H7 (cell line): ENCODE data around the gene ATP11A. TPM values are rescaled to one million over a fixed set of nuclear protein-coding genes. Genes with fewer than 3 reads are reported as not detected.
"Not testable (repeated sequence)": the region's sequence is repeated elsewhere in the genome, so short reads cannot be mapped to it uniquely, and the experiment has no call there.

Experiments used
- DNase-seq: peaks from one replicate; pipeline ENCODE4 v3.0.0; 2012
- H3K27me3 ChIP-seq: 2 replicates; pipeline ENCODE4 v1.6.0; 2011; ENCODE audit warnings: mild to moderate bottlenecking, low read length; ENCODE audit not compliant: control insufficient read depth, insufficient read depth
- H3K36me3 ChIP-seq: replicated peaks from 2 replicates; pipeline ENCODE4 v1.5.1; 2011; ENCODE audit warnings: low read length; ENCODE audit not compliant: control insufficient read depth, insufficient read depth
- H3K4me3 ChIP-seq: 2 replicates; pipeline ENCODE4 v1.5.1; 2011; ENCODE audit warnings: low read depth, mild to moderate bottlenecking, control low read depth, low read length, moderate library complexity; ENCODE audit not compliant: insufficient read depth
- total RNA-seq: library from RNA; depleted of rRNA; stranded (reverse); fragments of >200 nt; shearing (Covaris generic); gene quantifications from 2 replicates; pipeline ENCODE4 v1.2.3, GENCODE V29; 2014

Gene ATP11A
- total RNA-seq, 1 experiment from 2014 or later, result 9.9 TPM

DNA sequence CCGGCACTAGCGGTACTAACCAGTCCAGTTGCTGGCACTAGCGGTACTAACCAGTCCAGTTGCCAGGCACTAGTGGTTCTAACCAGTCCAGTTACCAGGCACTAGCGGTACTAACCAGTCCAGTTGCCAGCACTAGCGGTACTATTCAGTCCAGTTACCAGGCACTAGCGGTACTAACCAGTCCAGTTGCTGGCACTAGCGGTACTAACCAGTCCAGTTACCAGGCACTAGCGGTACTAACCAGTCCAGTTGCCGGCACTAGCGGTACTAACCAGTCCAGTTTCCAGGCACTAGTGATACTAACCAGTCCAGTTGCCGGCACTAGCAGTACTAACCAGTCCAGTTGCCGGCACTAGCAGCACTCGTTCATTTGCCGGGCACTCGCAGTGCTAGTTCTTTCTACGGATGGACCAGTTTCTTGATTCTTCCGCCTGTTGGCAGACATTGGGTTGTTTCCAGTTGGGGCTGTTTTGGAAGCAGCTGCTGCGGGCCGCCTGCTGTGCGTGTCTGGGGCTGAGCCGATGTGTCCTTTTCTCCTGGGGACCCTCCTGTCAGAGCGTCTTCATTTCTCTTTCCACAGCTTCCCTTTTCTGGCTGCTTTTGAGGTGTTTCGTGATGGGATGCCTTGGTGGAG, 155.8 kb downstream of the ATP11A start:
- no peak for DNase-seq
- Histone ChIP-seq H3K27me3 (no peaks in the 10 kb centered on the region), H3K36me3 (peaks cover 7% of the 10 kb centered on the region), H3K4me3 (no peak overlapping the region)

DNA sequence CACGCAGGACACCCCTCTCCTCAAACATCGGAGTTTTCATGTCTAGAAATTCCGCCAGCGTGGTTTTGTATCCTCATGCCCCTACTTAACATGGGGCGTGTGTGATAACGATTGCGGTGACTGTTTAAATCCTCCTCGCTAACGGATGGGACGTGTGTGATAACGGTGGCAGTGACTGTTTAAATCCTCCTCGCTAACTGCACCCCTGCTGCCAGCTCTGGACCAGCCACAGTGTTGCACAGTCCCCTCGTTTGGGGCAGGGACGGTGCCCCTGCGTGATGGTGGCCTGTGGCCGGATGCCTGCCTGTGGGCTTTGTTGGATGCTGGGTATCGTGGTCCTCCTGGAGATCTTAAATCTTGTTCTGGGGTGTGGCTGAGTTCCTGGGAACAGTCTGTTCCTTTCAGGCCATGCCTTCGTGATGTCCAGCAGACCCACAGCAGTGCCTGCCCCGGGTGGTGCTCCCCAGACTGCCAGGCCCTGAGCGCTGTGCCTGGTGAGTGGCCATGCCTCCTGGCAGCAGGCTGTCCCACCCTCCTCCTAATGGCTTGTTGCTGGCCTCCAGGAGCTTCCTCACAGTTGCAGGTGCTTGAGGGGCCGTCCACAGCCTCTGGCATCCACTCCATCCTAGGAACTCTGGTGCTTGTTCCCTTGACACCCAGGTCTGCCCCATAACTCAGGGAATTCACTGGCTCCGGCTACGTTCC, 156.7 kb downstream of the ATP11A start:
- Histone ChIP-seq H3K36me3 (peaks cover 8% of the 10 kb centered on the region), H3K27me3 (no peaks in the 10 kb centered on the region), H3K4me3 (no peak overlapping the region)
- no peak for DNase-seq

DNA sequence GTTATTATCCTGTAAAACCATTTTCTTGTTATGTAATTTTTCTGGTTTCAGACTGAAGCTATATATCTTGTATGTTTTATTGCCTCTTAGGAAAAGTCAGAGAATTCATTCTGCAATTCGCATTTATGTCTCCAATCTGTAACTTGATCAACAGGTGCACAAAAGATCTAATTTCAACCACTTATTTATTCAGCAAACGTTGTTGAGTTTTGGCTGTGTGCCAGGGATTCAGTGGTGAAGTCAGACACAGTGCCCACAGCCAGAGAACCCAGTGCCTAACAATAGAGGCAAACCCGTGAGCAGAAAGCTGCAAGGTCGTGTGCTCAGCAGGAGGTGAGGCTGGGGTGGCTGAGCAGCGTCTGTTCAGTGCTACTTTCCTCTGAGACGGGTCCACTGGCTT, 159.7 kb downstream of the ATP11A start:
- peaks cover 3% of the 10 kb centered on the region for H3K36me3 ChIP-seq
- H3K4me3 ChIP-seq, result no peak overlapping the region
- no peaks in the 10 kb centered on the region for H3K27me3 ChIP-seq
- peak; percentile 70 for DNase-seq

DNA sequence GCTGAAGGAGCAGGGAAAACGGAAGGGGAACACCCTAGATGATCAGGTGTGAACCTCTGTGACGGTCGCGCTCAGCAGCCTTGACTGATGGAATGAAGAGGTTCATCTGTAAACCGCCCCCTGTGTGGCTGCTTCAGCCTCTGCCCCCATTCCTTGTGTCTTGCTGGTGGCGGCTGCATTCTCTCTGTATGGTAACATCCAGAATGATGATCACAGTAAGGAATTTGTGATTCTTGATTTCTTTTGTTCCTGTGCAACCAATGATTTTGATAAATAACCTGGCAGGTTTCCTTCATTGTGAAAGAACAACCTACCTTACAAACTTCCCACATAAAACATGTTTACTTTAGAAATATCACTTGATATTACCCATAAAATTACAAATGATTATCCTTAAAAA, 160.4 kb downstream of the ATP11A start:
- no peaks in the 10 kb centered on the region for H3K27me3 ChIP-seq
- no peak overlapping the region for H3K4me3 ChIP-seq
- peaks cover 3% of the 10 kb centered on the region for H3K36me3 ChIP-seq
- no peak for DNase-seq

DNA sequence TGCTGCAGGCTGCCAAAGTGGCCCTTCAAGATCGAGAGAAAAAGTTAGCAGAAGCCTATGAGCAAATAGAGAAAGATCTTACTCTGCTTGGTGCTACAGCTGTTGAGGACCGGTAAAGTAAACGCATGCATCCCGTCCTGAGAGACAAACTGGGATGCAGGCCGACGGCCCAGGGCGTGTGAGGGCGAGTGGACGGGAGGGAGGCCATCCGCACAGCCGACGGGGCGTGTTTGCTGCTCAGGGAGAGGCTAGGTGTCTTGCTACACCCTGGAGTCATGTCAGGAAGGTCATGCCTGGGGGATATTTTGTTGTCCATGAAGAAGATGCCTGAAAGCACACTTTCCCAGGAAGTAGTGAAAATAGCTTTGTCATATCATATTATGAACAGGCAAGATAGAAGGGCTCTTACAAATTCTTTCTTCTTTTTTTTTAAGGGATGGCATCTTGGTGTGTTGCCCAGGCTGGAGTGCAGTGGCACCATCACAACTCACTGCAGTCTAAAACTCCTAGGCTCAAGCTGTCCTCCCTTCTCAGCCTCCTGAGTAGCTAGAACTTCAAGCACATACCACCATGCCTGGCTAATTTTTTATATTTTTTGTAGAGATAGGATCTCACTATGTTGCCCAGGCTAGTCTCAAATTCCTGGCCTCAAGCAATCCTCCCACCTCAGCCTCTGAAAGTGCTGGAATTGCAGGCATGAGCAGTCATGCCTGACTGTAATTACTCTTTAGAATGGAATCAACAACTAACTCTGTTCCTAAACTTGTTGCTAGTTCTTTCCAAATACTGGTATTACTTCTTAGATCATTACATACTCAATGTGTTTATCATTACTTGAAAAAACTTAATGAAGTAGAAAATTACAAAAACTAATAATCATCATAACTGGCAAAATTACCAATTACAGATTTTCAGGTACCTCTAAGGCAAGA, 161.5 kb downstream of the ATP11A start:
- H3K36me3 ChIP-seq, result peaks cover 4% of the 10 kb centered on the region
- H3K27me3 ChIP-seq, result no peaks in the 10 kb centered on the region
- H3K4me3 ChIP-seq, result no peak overlapping the region
- DNase-seq, result no peak

DNA sequence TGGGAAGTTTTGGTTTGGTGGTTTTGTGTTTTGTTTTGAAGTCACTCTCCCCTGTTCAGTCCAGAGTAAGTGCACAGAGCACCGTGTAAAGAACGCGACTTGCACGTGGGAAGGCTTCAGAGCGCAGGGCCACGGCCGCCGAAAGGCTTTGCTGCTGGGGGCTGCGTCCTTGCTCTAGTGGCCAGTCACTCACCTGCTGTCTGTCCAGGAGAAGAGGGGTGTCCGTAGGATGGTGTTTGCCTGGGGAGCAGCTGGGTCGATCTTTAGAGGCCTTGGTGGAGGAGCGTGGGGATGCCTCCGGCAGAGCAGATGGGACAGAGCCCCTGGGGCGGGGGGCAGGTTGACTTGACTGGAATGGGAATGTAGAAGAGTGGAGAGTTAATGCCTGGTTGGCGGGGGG, 162.6 kb downstream of the ATP11A start:
- Histone ChIP-seq H3K27me3 (no peaks in the 10 kb centered on the region), H3K36me3 (peaks cover 6% of the 10 kb centered on the region), H3K4me3 (no peak overlapping the region)
- DNase-seq, result no peak

DNA sequence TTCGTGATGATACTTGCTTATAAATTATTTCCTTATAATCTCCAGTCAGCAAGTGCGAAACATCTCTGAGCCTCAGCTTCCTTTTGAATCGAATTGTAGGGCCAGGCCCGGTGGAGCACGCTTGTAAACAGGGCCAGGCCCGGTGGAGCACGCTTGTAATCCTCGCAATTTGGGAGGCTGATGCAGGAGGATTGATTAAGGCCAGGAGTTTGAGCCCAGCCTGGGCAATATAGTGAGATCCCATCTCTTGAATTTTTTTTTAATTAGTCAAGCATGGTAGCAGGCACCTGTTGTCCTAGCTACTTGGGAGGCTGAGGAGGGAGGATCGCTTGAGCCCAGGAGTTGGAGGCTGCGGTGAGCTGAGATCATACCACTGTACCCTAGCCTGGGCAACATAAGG, 163.0 kb downstream of the ATP11A start:
- Histone ChIP-seq H3K27me3 (no peaks in the 10 kb centered on the region), H3K36me3 (peaks cover 7% of the 10 kb centered on the region), H3K4me3 (no peak overlapping the region)
- no peak for DNase-seq

DNA sequence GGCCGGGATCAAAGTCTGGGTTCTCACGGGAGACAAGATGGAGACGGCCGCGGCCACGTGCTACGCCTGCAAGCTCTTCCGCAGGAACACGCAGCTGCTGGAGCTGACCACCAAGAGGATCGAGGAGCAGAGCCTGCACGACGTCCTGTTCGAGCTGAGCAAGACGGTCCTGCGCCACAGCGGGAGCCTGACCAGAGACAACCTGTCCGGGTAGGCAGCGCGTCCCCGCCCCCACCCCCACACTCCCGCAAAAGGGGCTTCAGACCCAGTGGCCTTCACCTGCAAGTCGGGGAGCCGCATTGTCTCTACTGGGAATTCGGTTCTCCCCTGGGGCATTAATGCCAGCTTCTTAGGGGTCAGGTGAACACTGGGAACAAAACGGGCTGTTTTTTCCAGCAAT, 164.5 kb downstream of the ATP11A start:
- Histone ChIP-seq H3K4me3 (no peak overlapping the region), H3K36me3 (peaks cover 11% of the 10 kb centered on the region), H3K27me3 (no peaks in the 10 kb centered on the region)
- DNase-seq, result no peak

DNA sequence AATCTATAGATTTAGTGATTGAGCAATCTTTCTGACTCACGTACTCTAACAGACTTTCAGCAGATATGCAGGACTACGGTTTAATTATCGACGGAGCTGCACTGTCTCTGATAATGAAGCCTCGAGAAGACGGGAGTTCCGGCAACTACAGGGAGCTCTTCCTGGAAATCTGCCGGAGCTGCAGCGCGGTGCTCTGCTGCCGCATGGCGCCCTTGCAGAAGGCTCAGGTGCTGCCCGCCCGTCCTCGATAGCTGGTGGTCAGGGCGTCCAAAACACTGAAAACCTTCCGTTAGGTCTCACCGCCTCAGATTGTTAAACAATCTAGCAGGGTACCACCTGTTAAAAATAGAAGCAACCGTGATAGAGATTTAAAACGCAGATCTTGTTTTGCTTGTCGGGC, 166.0 kb downstream of the ATP11A start:
- Histone ChIP-seq H3K4me3 (no peak overlapping the region), H3K36me3 (peaks cover 15% of the 10 kb centered on the region), H3K27me3 (no peaks in the 10 kb centered on the region)
- DNase-seq, result no peak

DNA sequence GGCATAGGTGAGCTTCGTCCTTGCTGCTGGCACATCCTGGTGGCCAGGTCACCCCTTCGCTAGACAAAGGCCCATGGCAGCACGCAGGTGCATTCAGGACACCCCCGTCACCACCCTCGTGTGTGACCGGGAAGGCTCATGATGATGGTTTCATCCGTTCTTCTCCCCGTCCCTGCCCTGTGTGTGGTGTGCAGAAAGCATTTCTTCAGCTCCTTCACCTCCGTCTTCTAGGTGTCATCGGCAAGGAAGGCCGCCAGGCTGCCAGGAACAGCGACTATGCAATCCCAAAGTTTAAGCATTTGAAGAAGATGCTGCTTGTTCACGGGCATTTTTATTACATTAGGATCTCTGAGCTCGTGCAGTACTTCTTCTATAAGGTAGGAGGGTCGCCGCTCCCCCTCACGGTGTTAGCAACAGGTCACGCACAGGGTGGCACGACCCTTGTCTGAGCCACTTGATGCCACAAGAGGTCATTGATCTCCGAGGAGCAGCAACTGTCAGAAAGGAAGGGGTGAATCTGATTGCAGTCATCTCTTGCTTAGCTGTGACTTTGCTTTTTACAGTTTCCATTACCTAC, 168.2 kb downstream of the ATP11A start:
- Histone ChIP-seq H3K27me3 (no peaks in the 10 kb centered on the region), H3K36me3 (peaks cover 18% of the 10 kb centered on the region), H3K4me3 (no peak overlapping the region)
- no peak for DNase-seq

DNA sequence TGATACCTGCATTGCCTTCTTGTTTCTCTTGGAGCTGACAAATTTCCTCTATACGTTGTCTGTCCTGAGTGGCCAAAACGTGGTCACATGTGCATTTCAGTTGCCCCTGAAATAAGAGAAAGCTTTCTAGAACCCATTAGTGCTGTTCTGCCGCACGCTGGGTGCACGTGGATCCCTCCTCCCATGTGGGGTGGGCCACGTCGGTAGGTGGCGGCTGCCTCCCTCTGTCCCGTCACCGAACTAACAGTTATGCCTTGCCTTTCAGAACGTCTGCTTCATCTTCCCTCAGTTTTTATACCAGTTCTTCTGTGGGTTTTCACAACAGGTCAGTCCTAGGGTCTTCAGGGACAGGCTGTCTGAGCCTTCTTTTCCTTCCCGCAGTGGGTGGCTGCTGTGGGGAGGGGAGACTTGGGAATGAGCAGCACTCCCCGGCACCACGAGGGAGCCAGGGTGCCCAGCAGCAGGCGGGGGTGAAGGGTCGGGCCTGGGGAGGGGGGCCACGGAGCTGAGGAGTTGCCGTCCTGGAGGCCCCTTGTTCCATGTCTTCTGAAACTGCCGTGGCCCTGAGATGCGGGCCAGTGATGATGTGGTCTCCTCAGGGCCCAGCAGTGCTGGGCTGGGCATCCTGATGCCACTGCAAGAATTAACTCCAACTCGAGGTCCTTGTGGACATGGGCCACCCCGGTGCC, 169.4 kb downstream of the ATP11A start:
- no peaks in the 10 kb centered on the region for H3K27me3 ChIP-seq
- DNase-seq, result no peak
- no peak overlapping the region for H3K4me3 ChIP-seq
- H3K36me3 ChIP-seq, result peaks cover 18% of the 10 kb centered on the region

DNA sequence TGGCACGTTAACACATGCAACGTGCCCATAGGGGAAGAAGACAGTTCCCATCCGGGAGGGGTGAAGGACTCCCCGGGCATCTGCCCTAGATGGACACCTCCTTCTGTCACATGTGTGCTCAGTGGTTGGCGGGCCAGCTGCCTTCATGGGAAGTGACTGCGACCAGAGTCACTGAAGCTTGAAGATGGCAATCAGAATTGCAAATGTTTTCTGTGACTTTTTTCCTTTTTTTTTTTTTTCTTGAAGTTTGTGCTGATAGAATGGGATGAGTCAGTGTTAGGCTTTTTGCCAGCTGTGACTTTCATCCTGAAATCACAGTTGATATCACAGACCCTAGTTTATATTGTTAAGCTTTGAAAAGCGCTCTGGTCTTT, 170.0 kb downstream of the ATP11A start:
- H3K4me3 ChIP-seq, result no peak overlapping the region
- peaks cover 18% of the 10 kb centered on the region for H3K36me3 ChIP-seq
- H3K27me3 ChIP-seq, result no peaks in the 10 kb centered on the region
- no peak for DNase-seq

DNA sequence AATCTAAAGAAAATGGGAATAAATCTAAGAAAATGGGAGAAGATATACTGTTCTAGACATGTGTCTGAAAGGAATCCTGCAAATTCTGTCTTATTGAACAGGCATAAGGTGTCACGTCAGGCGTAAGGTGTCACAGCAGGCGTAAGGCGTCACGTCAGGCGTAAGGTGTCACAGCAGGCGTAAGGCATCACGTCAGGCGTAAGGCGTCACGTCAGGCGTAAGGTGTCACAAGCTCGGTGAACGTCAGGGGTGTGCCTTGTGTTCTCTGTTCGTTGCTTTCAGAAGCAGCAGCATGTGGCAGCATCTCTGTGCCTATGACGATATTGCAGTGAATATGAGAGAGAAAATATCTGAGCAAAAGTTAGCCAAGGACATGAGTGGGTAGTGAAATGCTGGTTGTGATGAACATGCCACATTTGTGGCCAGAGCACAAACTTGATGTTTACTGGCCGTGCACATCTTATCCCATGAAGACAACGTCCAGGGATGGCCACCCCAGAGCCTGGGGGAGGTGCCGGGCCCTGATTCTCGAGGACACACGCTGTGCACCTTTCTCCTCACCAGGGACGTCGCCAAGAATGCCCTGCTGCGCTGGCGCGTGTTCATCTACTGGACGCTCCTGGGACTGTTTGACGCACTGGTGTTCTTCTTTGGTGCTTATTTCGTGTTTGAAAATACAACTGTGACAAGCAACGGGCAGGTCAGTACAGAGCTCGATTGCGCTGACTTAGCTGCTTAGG, 172.2 kb downstream of the ATP11A start:
- no peak for DNase-seq
- Histone ChIP-seq H3K27me3 (no peaks in the 10 kb centered on the region), H3K4me3 (no peak overlapping the region), H3K36me3 (peaks cover 15% of the 10 kb centered on the region)

DNA sequence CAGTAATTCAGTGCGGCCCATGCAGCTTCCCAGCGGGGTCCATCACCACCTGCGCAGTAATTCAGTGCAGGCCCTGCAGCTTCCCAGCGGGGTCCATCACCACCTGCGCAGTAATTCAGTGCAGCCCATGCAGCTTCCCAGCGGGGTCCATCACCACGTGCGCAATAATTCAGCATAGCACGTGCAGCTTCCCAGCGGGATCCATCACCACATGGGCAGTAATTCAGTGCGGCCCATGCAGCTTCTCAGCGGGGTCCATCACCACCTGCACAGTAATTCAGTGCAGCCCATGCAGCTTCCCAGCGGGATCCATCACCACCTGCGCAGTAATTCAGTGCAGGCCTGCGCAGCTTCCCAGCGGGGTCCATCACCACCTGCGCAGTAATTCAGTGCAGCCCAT, 173.5 kb downstream of the ATP11A start:
- not testable (repeated sequence) for DNase-seq, H3K4me3 ChIP-seq, H3K27me3 ChIP-seq
- H3K36me3 ChIP-seq, result peaks cover 10% of the 10 kb centered on the region
